ENCODE measurements around the gene MED28. TPM values are rescaled to one million over a fixed set of nuclear protein-coding genes. Genes with fewer than 3 reads are reported as not detected.

MED28 gene
- total and polyA plus RNA-seq, 2 donors (not counting 1 experiment from before 2014, with no cell fraction given): 11.8 to 81.5 TPM

- TF ChIP-seq CTCF (IDR thresholded peaks at IDR 0.05): no peak
- TF ChIP-seq EZH2 (IDR thresholded peaks at IDR 0.05; ENCODE audit: borderline replicate concordance, insufficient read depth, low read depth, low read length, poor library complexity, severe bottlenecking): no peak
- H3K9ac ChIP-seq (ENCODE audit: low read length): no peak overlapping the region
- peaks cover 0 to 8% (median 0%) of the 10 kb centered on the region in 4 experiments for H3K27me3 ChIP-seq (replicated peaks in 1 of 4; ENCODE audit: control extremely low read depth in 1 of 4, control insufficient read depth in 3 of 4, insufficient read depth in 4 of 4, low read length in 3 of 4)
- Mint-ChIP-seq H3K9me3 (ENCODE audit: insufficient read depth) (peaks cover 7% of the 10 kb centered on the region), H3K4me1 (peaks cover 43% of the 10 kb centered on the region), H3K4me3 (no peak overlapping the region), H3K27ac (no peak overlapping the region), H3K27me3 (peaks cover 16% of the 10 kb centered on the region)
- no peak overlapping the region for H2AFZ ChIP-seq (ENCODE audit: insufficient read depth, low read depth, low read length, poor library complexity, severe bottlenecking)
- intact Hi-C loops (cut with micrococcal nuclease): no loop called here
- no peak for ATAC-seq (ENCODE audit: low read depth)
- H3K79me2 ChIP-seq (ENCODE audit: control insufficient read depth, insufficient read depth, low read length): no peaks in the 10 kb centered on the region
- CTCF ChIA-PET: no interaction called here
- H3K27ac ChIP-seq (ENCODE audit: low read length in 2 of 2): no peak overlapping the region
- no peak overlapping the region for H3K4me3 ChIP-seq (ENCODE audit: control extremely low read depth in 1 of 5, extremely low read depth in 1 of 5, insufficient read depth in 1 of 5, low read depth in 2 of 5, low read length in 4 of 5)
- H4K20me1 ChIP-seq (ENCODE audit: control insufficient read depth, insufficient read depth, low read length, poor library complexity, severe bottlenecking): no peaks in the 10 kb centered on the region
- POLR2A ChIA-PET: no interaction called here
- H3K4me2 ChIP-seq (replicated peaks; ENCODE audit: low read depth, low read length, poor library complexity, severe bottlenecking): peak overlapping the region; percentile 14
- peaks cover 0 to 3% (median 2%) of the 10 kb centered on the region in 3 donors for H3K9me3 ChIP-seq (ENCODE audit: control extremely low read depth in 1 of 3, control insufficient read depth in 2 of 3, insufficient read depth in 1 of 3, low read length in 2 of 3)
- WGBS (ENCODE audit: insufficient coverage): 68% methylated on average over 2 of the region's 3 CpGs
- H3K36me3 ChIP-seq (replicated peaks in 1 of 2; ENCODE audit: control extremely low read depth in 1 of 2, control insufficient read depth in 1 of 2, extremely low read depth in 1 of 2, insufficient read depth in 2 of 2, low read length in 1 of 2): no peaks in the 10 kb centered on the region
- H3K4me1 ChIP-seq (ENCODE audit: control insufficient read depth in 2 of 2, insufficient read depth in 2 of 2, low read length in 2 of 2): peaks cover 26 to 32% of the 10 kb centered on the region in 2 donors
- DNase-seq: no peak
Measured at GRCh38 chr4:17667253-17667652, 52.8 kb downstream of the MED28 start.

- no peaks in the 10 kb centered on the region for H3K36me3 ChIP-seq (replicated peaks in 1 of 2; ENCODE audit: control extremely low read depth in 1 of 2, control insufficient read depth in 1 of 2, extremely low read depth in 1 of 2, insufficient read depth in 2 of 2, low read length in 1 of 2)
- no peak overlapping the region for H3K27ac Mint-ChIP-seq
- H3K4me2 ChIP-seq (replicated peaks; ENCODE audit: low read depth, low read length, poor library complexity, severe bottlenecking): peak overlapping the region; percentile 14
- H2AFZ ChIP-seq (ENCODE audit: insufficient read depth, low read depth, low read length, poor library complexity, severe bottlenecking): no peak overlapping the region
- H3K9ac ChIP-seq (ENCODE audit: low read length): no peak overlapping the region
- DNase-seq: peak; percentile 28
- ATAC-seq (ENCODE audit: low read depth): no peak
- H3K4me1 Mint-ChIP-seq: peaks cover 43% of the 10 kb centered on the region
- peaks cover 1 to 3% (median 2%) of the 10 kb centered on the region in 3 donors for H3K9me3 ChIP-seq (ENCODE audit: control extremely low read depth in 1 of 3, control insufficient read depth in 2 of 3, insufficient read depth in 1 of 3, low read length in 2 of 3)
- peaks cover 9% of the 10 kb centered on the region for H3K9me3 Mint-ChIP-seq (ENCODE audit: insufficient read depth)
- intact Hi-C loops (cut with micrococcal nuclease): no loop called here
- WGBS (ENCODE audit: insufficient coverage): 78% methylated on average over 3 of the region's 3 CpGs
- ChIA-PET CTCF (no interaction called here), POLR2A (no interaction called here)
- H3K4me3 Mint-ChIP-seq: no peak overlapping the region
- no peak overlapping the region for H3K27ac ChIP-seq (ENCODE audit: low read length in 2 of 2)
- no peaks in the 10 kb centered on the region for H3K79me2 ChIP-seq (ENCODE audit: control insufficient read depth, insufficient read depth, low read length)
- TF ChIP-seq CTCF (IDR thresholded peaks at IDR 0.05) (no peak), EZH2 (IDR thresholded peaks at IDR 0.05; ENCODE audit: borderline replicate concordance, insufficient read depth, low read depth, low read length, poor library complexity, severe bottlenecking) (no peak)
- peaks cover 26 to 32% of the 10 kb centered on the region in 2 donors for H3K4me1 ChIP-seq (ENCODE audit: control insufficient read depth in 2 of 2, insufficient read depth in 2 of 2, low read length in 2 of 2)
- H4K20me1 ChIP-seq (ENCODE audit: control insufficient read depth, insufficient read depth, low read length, poor library complexity, severe bottlenecking): no peaks in the 10 kb centered on the region
- H3K27me3 Mint-ChIP-seq: peaks cover 18% of the 10 kb centered on the region
- H3K4me3 ChIP-seq (ENCODE audit: control extremely low read depth in 1 of 5, extremely low read depth in 1 of 5, insufficient read depth in 1 of 5, low read depth in 2 of 5, low read length in 4 of 5): no peak overlapping the region
- peaks cover 0 to 8% (median 0%) of the 10 kb centered on the region in 4 experiments for H3K27me3 ChIP-seq (replicated peaks in 1 of 4; ENCODE audit: control extremely low read depth in 1 of 4, control insufficient read depth in 3 of 4, insufficient read depth in 4 of 4, low read length in 3 of 4)
Measured at GRCh38 chr4:17667653-17668201, 53.3 kb downstream of the MED28 start.

Measured in B cell (primary cell).